ENCODE results near the gene MZT2A.
"Not testable (repeated sequence)": the region's sequence is repeated elsewhere in the genome, so short reads cannot be mapped to it uniquely, and the experiment has no call there.

The MZT2A gene

DNA sequence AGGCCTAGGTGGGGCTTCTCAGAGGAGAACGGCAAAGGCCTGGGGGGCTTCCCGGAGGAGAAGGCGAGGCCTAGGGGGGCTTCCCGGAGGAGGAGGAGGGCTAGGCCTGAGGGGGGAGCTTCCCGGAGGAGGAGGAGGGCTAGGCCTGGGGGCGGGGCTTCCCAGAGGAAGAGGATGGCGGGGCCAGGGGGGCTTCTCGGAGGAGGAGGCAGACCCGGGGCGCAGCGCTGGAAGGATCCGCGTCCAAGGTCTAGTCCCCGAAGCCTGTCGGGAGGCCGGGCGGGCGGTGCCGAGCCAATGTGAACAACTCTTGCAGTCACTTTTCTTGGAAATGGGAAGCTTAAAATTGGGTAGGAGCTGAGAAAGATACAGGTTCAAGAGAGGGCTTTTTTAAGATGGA is 46.3 kb downstream of the MZT2A start:
- no peak for DNase-seq

DNA sequence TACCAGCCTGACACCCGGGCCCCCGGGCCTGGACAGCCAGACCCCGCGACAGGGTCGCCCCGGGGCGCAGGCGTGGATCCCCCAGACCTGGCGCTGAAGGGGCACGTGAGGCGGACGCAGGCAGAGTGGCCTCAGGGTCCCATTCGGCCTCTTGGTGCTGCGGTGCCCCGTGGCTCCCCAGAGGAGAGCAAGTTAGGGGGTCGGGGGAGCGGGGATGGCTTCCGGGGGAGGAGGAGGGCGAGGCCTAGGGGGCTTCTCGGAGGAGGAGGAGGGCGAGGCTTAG is 46.7 kb downstream of the MZT2A start:
- not testable (repeated sequence) for DNase-seq

DNA sequence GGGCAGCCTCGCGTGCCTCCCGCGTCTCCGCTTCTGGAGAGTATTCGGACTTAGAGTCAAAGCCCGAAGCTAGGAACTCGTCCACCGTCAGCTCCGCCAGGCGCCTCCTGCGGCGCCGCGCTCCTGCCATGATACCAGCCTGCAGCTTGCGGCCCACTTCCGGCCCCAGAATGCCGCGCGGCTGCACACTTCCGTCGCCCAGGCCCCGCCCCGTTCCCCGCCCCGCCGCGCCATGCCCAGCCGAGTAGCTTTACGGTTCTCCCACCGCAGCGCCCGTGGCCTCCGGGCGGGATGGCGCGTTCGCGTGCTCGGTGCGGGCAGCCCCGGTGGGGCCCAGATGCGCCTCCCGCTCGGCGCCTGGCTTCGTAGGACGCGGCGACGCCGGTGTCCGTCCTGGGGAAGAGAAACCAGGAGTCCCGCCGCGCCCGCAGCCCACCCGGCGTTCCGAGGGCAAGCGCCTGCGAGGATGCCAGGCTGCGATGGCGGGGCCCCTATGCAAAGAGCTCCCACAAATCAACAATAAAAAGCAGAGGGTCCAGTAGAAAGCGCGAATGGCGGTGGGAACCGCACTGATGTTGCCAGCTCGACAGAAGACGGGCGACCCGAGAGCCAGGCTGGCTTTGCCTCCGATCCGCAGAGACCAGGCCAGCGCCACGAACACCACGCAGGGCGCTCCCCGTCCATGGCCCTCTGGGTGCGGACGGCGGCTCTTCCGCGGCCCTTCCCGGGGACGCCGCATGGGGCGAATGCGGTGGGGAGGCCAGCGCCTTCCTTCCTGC is 47.3 kb downstream of the MZT2A start:
- not testable (repeated sequence) for DNase-seq

DNA sequence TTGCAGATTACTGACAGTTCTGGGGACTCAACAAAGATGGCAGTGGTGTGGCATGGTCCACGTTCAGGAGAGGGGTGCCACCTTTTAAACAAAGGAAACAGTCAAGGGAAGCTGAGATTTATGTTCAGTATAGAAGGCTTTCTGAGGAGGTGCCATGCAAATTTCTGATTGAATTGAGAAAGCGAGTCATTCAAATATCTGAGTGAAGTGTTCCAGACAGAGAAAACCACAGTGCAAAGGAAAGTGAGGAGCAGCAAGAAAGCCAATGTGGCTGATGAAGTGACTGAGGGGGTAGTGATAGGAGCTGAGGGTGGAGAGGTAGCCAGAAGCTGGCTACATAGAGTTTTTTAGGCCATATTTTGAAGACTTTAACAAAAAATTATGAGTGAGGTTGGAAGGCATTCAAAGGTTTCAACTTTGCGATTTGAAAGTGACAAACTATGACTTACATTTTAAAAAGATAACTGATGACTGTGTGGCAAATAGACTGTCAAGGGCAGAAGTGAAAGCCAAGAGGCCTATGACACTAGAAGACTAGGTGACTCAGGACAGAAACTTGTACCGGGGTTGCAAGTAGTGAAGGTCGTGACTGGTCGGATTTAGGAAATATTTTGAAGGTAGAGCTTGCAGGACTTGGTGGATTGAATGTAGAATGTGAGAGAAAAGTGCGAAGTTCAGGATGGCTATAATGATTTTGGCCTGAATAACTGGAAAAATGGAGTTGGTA is 51.3 kb downstream of the MZT2A start:
- not testable (repeated sequence) for DNase-seq

Data from right forelimb (tissue), 1 donor.